Endothelial cell (in vitro differentiated cells): ENCODE data around the gene SLC30A5. TPM values are rescaled to one million over a fixed set of nuclear protein-coding genes. Genes with fewer than 3 reads are reported as not detected.
"Not testable (repeated sequence)": the region's sequence is repeated elsewhere in the genome, so short reads cannot be mapped to it uniquely, and the experiment has no call there.

Experiments used
- DNase-seq: peaks from one replicate; pipeline ENCODE4 v3.0.0; 2021; ENCODE audit warnings: low spot score
- H3K27ac Mint-ChIP-seq: one replicate; pipeline ENCODE4 v1.8.0; 2021; ENCODE audit warnings: mixed read lengths, inconsistent platforms; ENCODE audit not compliant: unreplicated experiment
- H3K27me3 Mint-ChIP-seq: one replicate; pipeline ENCODE4 v1.8.0; 2021; ENCODE audit warnings: mild to moderate bottlenecking, moderate library complexity, mixed read lengths, inconsistent platforms; ENCODE audit not compliant: unreplicated experiment
- H3K36me3 Mint-ChIP-seq: one replicate; pipeline ENCODE4 v1.8.0; 2021; ENCODE audit warnings: mild to moderate bottlenecking, low read depth, mixed read lengths, inconsistent platforms; ENCODE audit not compliant: unreplicated experiment
- H3K4me1 Mint-ChIP-seq: one replicate; pipeline ENCODE4 v1.8.0; 2021; ENCODE audit warnings: mild to moderate bottlenecking, mixed read lengths, inconsistent platforms; ENCODE audit not compliant: unreplicated experiment
- H3K4me3 Mint-ChIP-seq: one replicate; pipeline ENCODE4 v1.8.0; 2021; ENCODE audit warnings: mild to moderate bottlenecking, mixed read lengths, inconsistent platforms; ENCODE audit not compliant: unreplicated experiment
- H3K9me3 Mint-ChIP-seq: one replicate; pipeline ENCODE4 v1.8.0; 2021; ENCODE audit warnings: mixed read lengths, inconsistent platforms; ENCODE audit not compliant: unreplicated experiment
- CTCF ChIP-seq: fragments of 200-600 bp; sonication (generic); IDR thresholded peaks from one replicate; pipeline ENCODE4 v1.5.0; 2021; ENCODE audit warnings: antibody characterized with exemption; ENCODE audit not compliant: unreplicated experiment
- long read RNA-seq: library from polyadenylated mRNA; unstranded; transcript quantifications from one replicate; pipeline ENCODE4 v2.0.0, GENCODE V29; 2020; ENCODE audit not compliant: unreplicated experiment
- total RNA-seq: library from RNA; stranded (reverse); fragmentation: NEBNext Ultra II Directional; extraction: Animal tissue kit (Norgen Biotek cat#: 25700); gene quantifications from one replicate; pipeline ENCODE4 v1.2.1, GENCODE V29; 2021; ENCODE audit not compliant: unreplicated experiment

SLC30A5 gene
- total RNA-seq: 28.1 TPM
- long read RNA-seq, full-length matches to known transcripts: 11 of 22 reads
- long read RNA-seq, partial matches to known transcripts: 2 of 22 reads
- long read RNA-seq, other reads (novel, unspliced or antisense): 9 of 22 reads

- H3K27me3 Mint-ChIP-seq: peaks cover 10% of the 10 kb centered on the region
- H3K36me3 Mint-ChIP-seq: no peaks in the 10 kb centered on the region
- H3K27ac Mint-ChIP-seq: peak within 1 kb of the TSS; percentile 83
- DNase-seq: peak; percentile 95
- no peaks in the 10 kb centered on the region for H3K9me3 Mint-ChIP-seq
- peak; percentile 84 for TF ChIP-seq CTCF
- H3K4me1 Mint-ChIP-seq: peaks cover 15% of the 10 kb centered on the region
- peak within 1 kb of the TSS; percentile 94 for H3K4me3 Mint-ChIP-seq
Measured at GRCh38 chr5:69093771-69094482, at the start of gene SLC30A5. Gene SLC30A5 (plus strand): TSS chr5:69094014. CDS start chr5:69094256, 242 bp downstream.

GRCh38 chr5:69045213-69045612 lies 48.6 kb upstream of the SLC30A5 start:
- not testable (repeated sequence) for DNase-seq, H3K4me1 Mint-ChIP-seq, H3K36me3 Mint-ChIP-seq, H3K9me3 Mint-ChIP-seq, H3K27ac Mint-ChIP-seq, H3K4me3 Mint-ChIP-seq, H3K27me3 Mint-ChIP-seq

- no peak for DNase-seq
- no peak for TF ChIP-seq CTCF
- no peaks in the 10 kb centered on the region for H3K9me3 Mint-ChIP-seq
- no peaks in the 10 kb centered on the region for H3K4me1 Mint-ChIP-seq
- H3K27ac Mint-ChIP-seq: no peak overlapping the region
- no peak overlapping the region for H3K4me3 Mint-ChIP-seq
- no peaks in the 10 kb centered on the region for H3K27me3 Mint-ChIP-seq
- no peaks in the 10 kb centered on the region for H3K36me3 Mint-ChIP-seq
Measured at GRCh38 chr5:69046375-69046957, 47.3 kb upstream of the SLC30A5 start.

- H3K27me3 Mint-ChIP-seq: no peaks in the 10 kb centered on the region
- no peak for DNase-seq
- H3K9me3 Mint-ChIP-seq: no peaks in the 10 kb centered on the region
- no peak overlapping the region for H3K27ac Mint-ChIP-seq
- no peaks in the 10 kb centered on the region for H3K36me3 Mint-ChIP-seq
- H3K4me3 Mint-ChIP-seq: no peak overlapping the region
- no peaks in the 10 kb centered on the region for H3K4me1 Mint-ChIP-seq
- TF ChIP-seq CTCF: no peak
Measured at GRCh38 chr5:69048230-69048629, 45.6 kb upstream of the SLC30A5 start.

- no peaks in the 10 kb centered on the region for H3K4me1 Mint-ChIP-seq
- no peak for TF ChIP-seq CTCF
- H3K4me3 Mint-ChIP-seq: no peak overlapping the region
- no peak overlapping the region for H3K27ac Mint-ChIP-seq
- no peaks in the 10 kb centered on the region for H3K27me3 Mint-ChIP-seq
- H3K36me3 Mint-ChIP-seq: no peaks in the 10 kb centered on the region
- no peaks in the 10 kb centered on the region for H3K9me3 Mint-ChIP-seq
- no peak for DNase-seq
Measured at GRCh38 chr5:69049151-69049550, 44.7 kb upstream of the SLC30A5 start.
